Stimulated activated CD8-positive, alpha-beta memory T cell treated with anti-CD3 and anti-CD28 coated beads, Interleukin-12 subunit alpha, Interleukin-12 subunit beta, amount 100 ng/mL, for 4 hours (primary cell): ENCODE data around the gene C2CD4C.
"Not testable (repeated sequence)": the region's sequence is repeated elsewhere in the genome, so short reads cannot be mapped to it uniquely, and the experiment has no call there.

Experiments
- DNase-seq: peaks from one replicate; pipeline ENCODE4 v3.0.0-alpha.2; 2020; ENCODE audit warnings: low read depth

C2CD4C gene

GRCh38 chr19:408902-409515, at the start of gene C2CD4C:
TSS of gene C2CD4C (minus strand) at chr19:409147. CDS start at chr19:408361, 786 bp downstream.
- DNase-seq = peak; percentile 27

GRCh38 chr19:458091-459042, 49.4 kb upstream of the C2CD4C start:
- DNase-seq = no peak

GRCh38 chr19:457636-458035, 48.7 kb upstream of the C2CD4C start:
- no peak for DNase-seq

GRCh38 chr19:456547-457110, 47.7 kb upstream of the C2CD4C start:
- no peak for DNase-seq

DNA sequence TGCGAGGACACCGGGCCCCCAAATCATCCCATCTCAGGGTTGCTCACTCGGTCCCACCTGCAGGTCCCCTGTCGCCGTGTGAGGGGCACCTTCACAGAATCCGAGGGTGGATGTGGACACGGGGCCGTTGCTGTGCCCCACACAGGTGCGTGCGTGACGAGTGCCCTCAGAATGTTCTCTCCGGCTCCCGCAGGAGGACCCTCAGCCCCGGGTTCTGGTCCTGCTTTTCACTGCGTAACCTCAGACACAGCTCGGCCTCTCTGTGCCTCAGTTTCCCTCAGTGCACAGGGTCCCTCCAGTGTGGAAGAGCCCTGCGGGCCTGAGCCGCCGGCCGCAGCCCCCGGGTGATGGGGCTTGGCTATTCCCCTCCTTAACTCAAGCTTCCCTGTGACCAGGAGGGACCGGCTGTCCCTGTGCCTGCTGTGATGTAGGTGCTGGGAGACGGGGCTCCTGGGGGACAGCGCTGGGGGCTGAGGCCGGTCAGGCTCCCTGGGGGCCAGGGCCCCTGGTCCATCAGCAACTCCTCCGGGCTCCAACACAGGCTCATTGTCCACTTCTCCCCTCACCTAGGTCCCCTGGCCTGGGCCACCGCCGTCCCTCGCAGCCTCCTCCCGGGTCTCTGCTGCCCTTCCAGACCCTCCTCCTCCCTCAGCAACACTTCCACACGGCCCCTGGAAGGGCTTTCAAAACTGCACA, 47.1 kb upstream of the C2CD4C start:
- no peak for DNase-seq

- DNase-seq = no peak
Measured at GRCh38 chr19:455031-455705, 46.2 kb upstream of the C2CD4C start.

DNA sequence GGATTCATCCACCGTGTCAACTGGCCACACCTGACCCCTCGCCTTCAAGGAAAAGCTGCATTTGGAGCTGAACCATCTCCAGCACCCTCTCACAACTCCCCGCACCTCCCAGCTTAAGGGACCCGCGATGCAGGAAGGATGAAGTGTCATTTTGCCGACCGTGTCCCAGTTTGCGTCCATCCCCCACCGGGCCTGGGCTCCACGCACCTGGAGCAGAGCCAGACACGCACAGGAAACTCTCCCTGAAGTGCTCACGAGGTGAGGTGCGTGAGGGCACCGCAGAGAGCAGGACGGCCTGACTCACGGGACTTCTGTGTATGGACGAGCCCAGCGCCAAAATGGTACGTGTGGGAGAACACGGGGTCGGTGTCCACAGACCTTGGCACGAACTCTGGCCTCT, 44.7 kb upstream of the C2CD4C start:
- DNase-seq = no peak

- DNase-seq = no peak
Measured at GRCh38 chr19:452829-453228, 43.9 kb upstream of the C2CD4C start.

- DNase-seq = not testable (repeated sequence)
Measured at GRCh38 chr19:450912-451481, 42.0 kb upstream of the C2CD4C start.

DNA sequence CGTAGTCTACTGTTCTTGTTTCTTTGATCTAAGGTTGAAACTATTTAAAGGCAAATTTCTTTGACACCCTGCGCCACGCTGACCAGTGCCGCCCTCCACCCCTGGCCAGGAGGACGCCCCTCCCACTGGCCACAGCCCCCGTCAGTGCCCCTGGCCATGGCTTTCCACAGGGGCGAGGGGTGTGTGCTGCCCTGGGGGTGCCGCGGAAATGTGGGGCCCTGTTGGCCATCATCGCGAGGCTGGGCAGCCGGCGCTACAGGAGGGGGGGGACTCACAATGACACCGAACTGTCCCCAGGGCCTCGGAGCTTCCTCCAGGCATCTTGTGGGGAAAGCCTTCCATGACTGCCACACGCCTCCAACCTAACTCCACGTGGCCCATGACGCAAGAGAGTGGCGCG, 41.0 kb upstream of the C2CD4C start:
- no peak for DNase-seq

GRCh38 chr19:447816-448560, 39.0 kb upstream of the C2CD4C start:
- no peak for DNase-seq

DNA sequence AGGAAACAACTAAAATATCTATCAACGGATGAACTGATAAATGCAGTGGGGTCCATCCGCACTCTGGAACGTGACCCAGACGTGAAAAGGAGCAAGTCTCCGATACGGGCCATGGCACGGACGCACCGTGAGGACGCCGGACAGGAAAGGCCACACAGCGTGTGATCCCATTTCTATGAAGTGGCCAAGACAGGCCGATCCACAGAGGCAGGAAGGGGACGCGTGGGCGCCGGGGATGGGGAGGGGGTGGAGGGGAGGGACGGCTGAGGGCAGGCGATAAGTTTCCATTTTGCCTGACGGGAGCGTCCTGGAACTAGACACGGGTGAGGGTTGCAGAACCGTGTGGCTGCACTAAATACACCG, 38.1 kb upstream of the C2CD4C start:
- no peak for DNase-seq

DNA sequence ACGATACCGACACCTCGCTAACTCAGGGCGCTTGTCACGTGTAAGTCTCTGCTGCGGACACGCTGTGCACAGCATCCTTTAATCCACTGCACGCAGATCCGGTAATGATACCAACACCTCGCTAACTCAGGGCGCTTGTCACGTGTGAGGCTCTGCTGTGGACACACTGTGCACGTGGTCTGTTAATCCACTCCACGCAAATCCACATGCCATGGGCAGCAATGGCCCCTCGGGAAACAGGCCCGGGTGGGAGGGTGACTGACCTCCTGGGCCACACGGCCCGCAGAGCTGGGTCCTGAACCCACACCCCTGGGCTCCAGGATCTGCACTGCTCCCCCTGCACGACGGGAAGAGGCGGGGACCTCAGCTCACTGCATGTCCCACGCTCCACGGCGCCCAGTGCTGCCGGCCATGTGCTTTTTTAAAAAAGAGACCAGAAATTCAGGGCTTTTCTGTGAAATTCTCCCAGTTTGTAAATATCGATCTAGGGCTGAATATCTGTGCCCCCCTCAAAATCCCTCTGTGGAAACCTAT, 35.8 kb upstream of the C2CD4C start:
- DNase-seq = no peak

- DNase-seq = no peak
Measured at GRCh38 chr19:443005-443404, 34.1 kb upstream of the C2CD4C start.

DNA sequence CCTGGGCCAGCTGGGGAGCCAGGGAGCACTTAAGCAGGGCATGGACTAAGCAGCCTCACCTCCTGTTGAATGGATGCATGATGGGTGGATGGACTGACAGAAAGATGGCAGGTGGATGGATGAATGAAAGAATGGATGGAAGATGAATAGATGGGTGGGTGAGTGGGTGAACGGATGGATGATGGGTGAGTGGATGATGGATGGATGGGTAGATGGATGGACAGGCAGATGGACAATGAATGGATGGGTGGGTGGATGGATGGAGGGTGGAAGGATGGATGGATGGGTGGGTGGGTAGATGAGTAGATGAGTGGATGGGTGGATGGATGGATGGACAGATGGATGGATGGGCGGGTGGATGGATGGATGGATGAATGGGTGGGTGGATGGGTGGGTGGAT, 33.1 kb upstream of the C2CD4C start:
- no peak for DNase-seq

- no peak for DNase-seq
Measured at GRCh38 chr19:441213-441836, 32.4 kb upstream of the C2CD4C start.

GRCh38 chr19:440391-441212, 31.7 kb upstream of the C2CD4C start:
- DNase-seq = no peak

GRCh38 chr19:439167-439900, 30.4 kb upstream of the C2CD4C start:
- DNase-seq = no peak
